Globus pallidus (tissue), 1 donor: ENCODE results near the gene SRRM4.
A peak's percentile ranks its signal among the peaks of the same experiment; 100 is the strongest.

ENCODE experiments used
- DNase-seq: peaks from one replicate; pipeline ENCODE4 v3.0.0-alpha.2; 2015; ENCODE audit warnings: low spot score

The SRRM4 gene

GRCh38 chr12:119118625-119119024 lies 137.3 kb downstream of the SRRM4 start:
- DNase-seq = no peak

GRCh38 chr12:119122047-119122446 lies 140.7 kb downstream of the SRRM4 start:
- no peak for DNase-seq

- DNase-seq = no peak
Measured at GRCh38 chr12:119122751-119123150, 141.4 kb downstream of the SRRM4 start.

GRCh38 chr12:119128527-119128926 lies 147.2 kb downstream of the SRRM4 start:
- no peak for DNase-seq

GRCh38 chr12:119129827-119130434 lies 148.6 kb downstream of the SRRM4 start:
- no peak for DNase-seq

- no peak for DNase-seq
Measured at GRCh38 chr12:119130523-119130922, 149.2 kb downstream of the SRRM4 start.

- no peak for DNase-seq
Measured at GRCh38 chr12:119134284-119135072, 153.1 kb downstream of the SRRM4 start.

- DNase-seq = no peak
Measured at GRCh38 chr12:119136811-119137410, 155.6 kb downstream of the SRRM4 start.

- no peak for DNase-seq
Measured at GRCh38 chr12:119139448-119139847, 158.1 kb downstream of the SRRM4 start.

- DNase-seq = no peak
Measured at GRCh38 chr12:119145367-119145766, 164.0 kb downstream of the SRRM4 start.

- peak; percentile 5 for DNase-seq
Measured at GRCh38 chr12:119147847-119148448, 166.6 kb downstream of the SRRM4 start.

GRCh38 chr12:119149270-119149669 lies 167.9 kb downstream of the SRRM4 start:
- no peak for DNase-seq

- no peak for DNase-seq
Measured at GRCh38 chr12:119151445-119152026, 170.2 kb downstream of the SRRM4 start.

- peak; percentile 40 for DNase-seq
Measured at GRCh38 chr12:119153477-119154434, 172.4 kb downstream of the SRRM4 start.

GRCh38 chr12:119154435-119154818 lies 173.1 kb downstream of the SRRM4 start:
- no peak for DNase-seq

- DNase-seq = no peak
Measured at GRCh38 chr12:119156401-119157044, 175.2 kb downstream of the SRRM4 start.

GRCh38 chr12:119157528-119157927 lies 176.2 kb downstream of the SRRM4 start:
- DNase-seq = no peak

- no peak for DNase-seq
Measured at GRCh38 chr12:119157978-119158377, 176.6 kb downstream of the SRRM4 start.

GRCh38 chr12:119158402-119158801 lies 177.1 kb downstream of the SRRM4 start:
- no peak for DNase-seq

- DNase-seq = no peak
Measured at GRCh38 chr12:119159844-119160243, 178.5 kb downstream of the SRRM4 start.

GRCh38 chr12:119167902-119168301 lies 186.6 kb downstream of the SRRM4 start:
- DNase-seq = no peak
